ENCODE data around the gene LGALS4.

Gene LGALS4

DNA sequence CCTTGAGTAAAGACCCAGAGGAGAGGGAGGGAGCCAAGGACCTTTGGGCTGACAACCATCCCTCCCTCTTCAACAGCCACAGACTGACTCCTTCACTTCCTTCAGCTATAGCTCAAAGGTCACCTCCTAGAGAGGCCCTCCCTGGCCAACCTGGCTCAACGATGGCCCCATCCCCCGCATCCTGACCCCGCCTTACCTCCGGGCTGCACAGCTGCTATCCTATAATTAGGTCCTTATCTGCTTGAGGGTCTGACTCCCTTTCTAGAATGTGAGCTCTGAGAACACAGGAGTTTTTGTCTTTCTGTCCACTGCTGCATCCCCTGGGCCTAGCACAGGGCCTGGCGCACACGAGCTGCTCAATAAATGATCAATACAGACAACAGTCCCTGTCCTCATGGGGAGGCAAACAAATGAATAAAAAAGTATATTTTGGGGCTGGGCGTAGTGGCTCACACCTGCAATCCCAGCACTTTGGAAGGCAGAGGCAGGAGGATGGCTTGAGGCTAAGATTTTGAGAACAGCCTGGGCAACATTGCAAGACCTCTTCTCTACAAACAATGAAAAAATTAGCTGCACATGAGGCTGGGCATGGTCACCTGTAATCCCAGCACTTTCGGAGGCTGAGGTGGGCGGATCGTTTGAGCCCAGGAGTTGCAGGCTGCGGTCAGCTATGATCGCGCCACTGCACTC lies 6.6 kb upstream of the LGALS4 start:
- TF ChIP-seq FOXP2 (optimal IDR thresholded peaks at IDR 0.05; ENCODE audit: borderline replicate concordance, extremely low read depth, extremely low read length, insufficient read depth) (no peak), TAF1 (IDR thresholded peaks at IDR 0.05; ENCODE audit: borderline replicate concordance, insufficient read depth, low read length) (no peak), POLR2AphosphoS5 (IDR thresholded peaks at IDR 0.05; ENCODE audit: low read depth, low read length) (no peak), SIN3A (IDR thresholded peaks at IDR 0.05; ENCODE audit: borderline replicate concordance, insufficient read depth, low read length) (no peak)
- TF ChIP-seq, protein P1, sequence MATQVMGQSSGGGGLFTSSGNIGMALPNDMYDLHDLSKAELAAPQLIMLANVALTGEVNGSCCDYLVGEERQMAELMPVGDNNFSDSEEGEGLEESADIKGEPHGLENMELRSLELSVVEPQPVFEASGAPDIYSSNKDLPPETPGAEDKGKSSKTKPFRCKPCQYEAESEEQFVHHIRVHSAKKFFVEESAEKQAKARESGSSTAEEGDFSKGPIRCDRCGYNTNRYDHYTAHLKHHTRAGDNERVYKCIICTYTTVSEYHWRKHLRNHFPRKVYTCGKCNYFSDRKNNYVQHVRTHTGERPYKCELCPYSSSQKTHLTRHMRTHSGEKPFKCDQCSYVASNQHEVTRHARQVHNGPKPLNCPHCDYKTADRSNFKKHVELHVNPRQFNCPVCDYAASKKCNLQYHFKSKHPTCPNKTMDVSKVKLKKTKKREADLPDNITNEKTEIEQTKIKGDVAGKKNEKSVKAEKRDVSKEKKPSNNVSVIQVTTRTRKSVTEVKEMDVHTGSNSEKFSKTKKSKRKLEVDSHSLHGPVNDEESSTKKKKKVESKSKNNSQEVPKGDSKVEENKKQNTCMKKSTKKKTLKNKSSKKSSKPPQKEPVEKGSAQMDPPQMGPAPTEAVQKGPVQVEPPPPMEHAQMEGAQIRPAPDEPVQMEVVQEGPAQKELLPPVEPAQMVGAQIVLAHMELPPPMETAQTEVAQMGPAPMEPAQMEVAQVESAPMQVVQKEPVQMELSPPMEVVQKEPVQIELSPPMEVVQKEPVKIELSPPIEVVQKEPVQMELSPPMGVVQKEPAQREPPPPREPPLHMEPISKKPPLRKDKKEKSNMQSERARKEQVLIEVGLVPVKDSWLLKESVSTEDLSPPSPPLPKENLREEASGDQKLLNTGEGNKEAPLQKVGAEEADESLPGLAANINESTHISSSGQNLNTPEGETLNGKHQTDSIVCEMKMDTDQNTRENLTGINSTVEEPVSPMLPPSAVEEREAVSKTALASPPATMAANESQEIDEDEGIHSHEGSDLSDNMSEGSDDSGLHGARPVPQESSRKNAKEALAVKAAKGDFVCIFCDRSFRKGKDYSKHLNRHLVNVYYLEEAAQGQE (IDR thresholded peaks at IDR 0.05; ENCODE audit: insufficient read depth in 1 of 2, low read depth in 2 of 2, low read length in 2 of 2), result no peak

DNA sequence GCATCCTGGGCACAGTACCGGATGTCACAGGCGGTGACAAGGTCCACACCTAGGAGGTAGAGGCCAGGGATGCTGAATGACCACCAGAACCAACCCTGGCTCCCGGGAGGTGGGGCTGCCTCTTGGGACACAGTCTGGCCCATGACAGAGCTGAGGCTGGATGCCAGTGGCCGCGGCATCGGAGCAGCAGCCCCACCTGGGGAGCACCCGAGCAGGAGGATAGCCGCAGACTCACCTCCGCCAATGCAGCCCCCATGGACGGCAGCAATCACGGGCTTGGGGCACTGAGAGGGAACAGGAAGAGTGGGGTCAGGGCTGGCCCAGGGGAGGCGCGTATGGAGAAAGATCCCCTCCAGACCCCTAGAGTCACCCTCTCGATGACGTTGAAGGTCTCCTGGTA lies 4.3 kb upstream of the LGALS4 start:
- TF ChIP-seq TAF1 (IDR thresholded peaks at IDR 0.05; ENCODE audit: borderline replicate concordance, insufficient read depth, low read length), result no peak
- no peak for TF ChIP-seq POLR2AphosphoS5 (IDR thresholded peaks at IDR 0.05; ENCODE audit: low read depth, low read length)
- TF ChIP-seq, protein P1 (IDR thresholded peaks at IDR 0.05; ENCODE audit: insufficient read depth in 1 of 2, low read depth in 2 of 2, low read length in 2 of 2), result no peak
- no peak for TF ChIP-seq FOXP2 (optimal IDR thresholded peaks at IDR 0.05; ENCODE audit: borderline replicate concordance, extremely low read depth, extremely low read length, insufficient read depth)
- TF ChIP-seq SIN3A (IDR thresholded peaks at IDR 0.05; ENCODE audit: borderline replicate concordance, insufficient read depth, low read length), result no peak

DNA sequence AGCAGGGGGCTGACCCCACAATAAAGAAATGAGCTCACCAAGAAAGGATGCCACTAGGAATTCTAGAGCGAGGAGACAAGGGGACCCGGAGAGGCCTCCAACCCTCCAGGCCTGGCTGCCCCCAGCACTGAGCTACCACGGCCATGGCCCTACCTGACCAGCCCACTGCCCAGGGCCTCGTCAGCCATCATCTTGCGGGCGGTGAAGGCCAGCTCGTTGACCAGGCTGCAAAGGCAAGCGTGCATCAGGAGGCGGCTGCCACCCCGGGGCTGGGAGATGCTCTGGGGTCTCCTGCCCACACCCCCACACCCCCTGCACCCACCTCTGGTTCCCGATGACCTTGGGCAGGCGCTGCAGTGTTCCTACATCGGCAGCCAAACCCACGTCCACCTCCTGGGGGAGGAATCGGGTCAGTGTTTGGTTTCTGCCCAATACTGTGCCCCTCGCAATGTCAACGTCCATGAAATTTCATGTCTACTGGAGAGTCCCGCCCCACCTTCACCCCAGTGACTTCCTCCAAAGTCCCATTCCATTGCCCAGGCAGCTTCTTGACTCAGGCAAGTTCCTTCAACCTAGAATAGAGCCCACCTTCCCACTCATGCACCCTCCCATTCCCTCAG lies 3.5 kb upstream of the LGALS4 start:
- TF ChIP-seq FOXP2 (optimal IDR thresholded peaks at IDR 0.05; ENCODE audit: borderline replicate concordance, extremely low read depth, extremely low read length, insufficient read depth) (no peak), SIN3A (IDR thresholded peaks at IDR 0.05; ENCODE audit: borderline replicate concordance, insufficient read depth, low read length) (no peak), TAF1 (IDR thresholded peaks at IDR 0.05; ENCODE audit: borderline replicate concordance, insufficient read depth, low read length) (no peak), POLR2AphosphoS5 (IDR thresholded peaks at IDR 0.05; ENCODE audit: low read depth, low read length) (no peak)
- TF ChIP-seq, protein P1 (IDR thresholded peaks at IDR 0.05; ENCODE audit: insufficient read depth in 1 of 2, low read depth in 2 of 2, low read length in 2 of 2), result no peak

DNA sequence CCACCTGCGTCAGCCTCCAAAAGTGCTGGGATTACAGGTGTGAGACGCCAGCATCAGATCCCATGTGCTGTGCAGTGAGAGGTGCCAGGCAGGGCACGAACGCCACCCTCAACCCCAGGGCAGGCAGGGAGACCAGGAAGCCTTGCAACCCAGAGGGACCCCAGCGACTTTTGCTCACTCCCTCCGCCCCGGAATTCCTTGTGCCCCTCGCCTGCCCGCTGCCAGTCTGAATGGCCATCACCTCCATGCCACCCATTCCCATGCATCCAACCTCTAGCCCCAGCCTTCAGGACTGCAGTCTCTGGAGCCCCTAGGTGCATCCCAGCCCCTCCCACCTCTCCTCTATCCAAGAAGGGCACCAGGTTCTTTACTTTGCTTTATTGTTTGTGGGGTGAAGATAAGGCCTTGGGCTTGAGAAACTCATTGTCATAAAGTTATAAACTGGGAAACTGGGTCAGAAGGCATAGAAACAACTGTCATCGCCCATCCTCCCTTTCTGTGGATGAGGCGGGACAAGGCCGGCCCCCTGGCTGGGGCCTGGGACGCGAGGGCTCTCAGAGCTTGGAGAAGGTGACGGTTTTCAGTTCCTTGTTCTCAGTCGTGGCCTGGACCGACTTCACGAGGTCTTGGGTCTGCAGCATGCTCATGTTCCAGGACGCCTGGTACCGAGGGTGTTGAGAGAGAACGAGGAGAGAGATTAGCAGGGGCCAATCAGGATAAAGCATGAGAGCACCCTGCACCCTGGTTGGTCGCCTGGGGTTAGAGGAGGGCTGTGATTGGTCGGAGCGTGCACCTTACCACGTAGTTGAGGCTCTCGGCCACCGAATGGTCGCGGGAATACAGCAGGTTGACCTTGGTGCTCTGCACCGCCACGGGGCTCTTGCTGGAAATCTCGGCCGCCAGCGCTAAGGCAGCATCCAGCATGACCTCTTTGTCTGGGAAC lies 2.6 kb upstream of the LGALS4 start:
- TF ChIP-seq, protein P1 (IDR thresholded peaks at IDR 0.05; ENCODE audit: insufficient read depth in 1 of 2, low read depth in 2 of 2, low read length in 2 of 2), result no peak
- TF ChIP-seq SIN3A (IDR thresholded peaks at IDR 0.05; ENCODE audit: borderline replicate concordance, insufficient read depth, low read length) (no peak), TAF1 (IDR thresholded peaks at IDR 0.05; ENCODE audit: borderline replicate concordance, insufficient read depth, low read length) (no peak)
